Measurements from ENCODE around the gene FLT3LG. TPM values are rescaled to one million over a fixed set of nuclear protein-coding genes. Genes with fewer than 3 reads are reported as not detected.

Gene FLT3LG
- total and polyA plus RNA-seq, 2 of the 8 experiments (the other 6 are each of a cell fraction or from before 2014, with no cell fraction given), result 1.6 to 3.2 TPM

DNA sequence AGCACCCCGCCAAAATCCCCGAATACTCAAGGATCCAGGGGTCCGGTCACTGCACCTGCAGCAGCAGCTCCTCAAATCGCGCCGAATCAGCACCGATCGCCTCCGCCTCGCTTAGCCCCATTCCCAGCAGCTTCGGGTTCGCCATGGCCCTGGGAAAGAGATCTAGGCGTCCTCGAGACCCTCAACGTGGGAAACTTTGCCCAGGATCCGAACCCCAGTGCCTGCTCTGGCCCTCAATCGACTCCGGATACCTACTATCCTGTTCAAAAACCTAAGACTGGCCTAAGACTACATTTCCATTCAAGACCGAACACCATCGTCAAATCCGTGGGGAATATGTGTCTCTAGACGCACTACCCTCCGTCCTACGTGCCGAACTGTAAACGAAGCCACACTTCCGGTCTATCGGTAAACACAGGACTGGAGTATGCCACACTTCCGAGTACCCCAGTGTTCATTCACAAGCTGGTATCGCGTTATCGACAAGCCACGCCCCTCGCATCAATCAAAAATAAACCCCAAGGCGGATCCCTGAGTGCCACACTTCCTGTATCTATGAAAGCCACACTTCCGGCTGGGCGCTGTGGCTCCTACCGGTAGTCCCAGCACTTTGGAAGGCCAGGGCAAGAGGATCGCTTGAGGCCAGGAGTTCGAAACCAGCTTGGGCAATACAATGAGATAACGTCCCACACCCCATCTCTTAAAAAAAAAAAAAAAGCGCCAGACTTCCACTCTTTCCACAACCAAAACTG, 22.4 kb upstream of the FLT3LG start, which contains the start of gene PIH1D1:
PIH1D1 (minus strand) TSS at position 385 of the 752 bp plus-strand sequence; CDS start at position 145, 240 bp downstream.
- Histone ChIP-seq H2BK20ac (ENCODE audit: low read length) (no peak within 1 kb of the TSS), H3K4me1 (replicated peaks in 1 of 4; ENCODE audit: control insufficient read depth in 3 of 4, insufficient read depth in 4 of 4, low read length in 3 of 4) (peaks cover 0 to 14% (median 10%) of the 10 kb centered on the region in 4 experiments; a peak in 6 of 7 replicates), H2BK15ac (ENCODE audit: low read length) (no peak within 1 kb of the TSS), H3K9me3 (ENCODE audit: insufficient read depth in 2 of 2, low read depth in 1 of 2, low read length in 1 of 2) (no peaks in the 10 kb centered on the region), H2BK5ac (ENCODE audit: low read depth, low read length) (peak within 1 kb of the TSS; percentile 24; the same call in 1 of the 2 replicates), H2BK120ac (replicated peaks; ENCODE audit: low read depth, low read length) (peak within 1 kb of the TSS; percentile 50), H4K8ac (ENCODE audit: extremely low read depth, insufficient read depth, low read length) (peak within 1 kb of the TSS; percentile 92; the same call in 1 of the 2 replicates), H3K9ac (replicated peaks in 1 of 4; ENCODE audit: extremely low read depth in 1 of 4, low read depth in 3 of 4, low read length in 3 of 4) (peak within 1 kb of the TSS; percentile 40 to 96 (median 90)), H3K79me1 (ENCODE audit: low read depth, low read length) (peaks cover 2% of the 10 kb centered on the region), H4K20me1 (replicated peaks in 1 of 2; ENCODE audit: control insufficient read depth in 1 of 2, insufficient read depth in 2 of 2, low read length in 2 of 2) (peaks cover 8 to 15% of the 10 kb centered on the region in 2 experiments), H2AFZ (ENCODE audit: low read length) (0 out of 2 replicates have a peak within 1 kb of the TSS, but pooled peaks have one; percentile 77), H3K79me2 (ENCODE audit: control insufficient read depth in 1 of 2, insufficient read depth in 2 of 2, low read length in 2 of 2) (peaks cover 0 to 23% of the 10 kb centered on the region in 2 experiments; a peak in 2 of 4 replicates), H3K4ac (replicated peaks; ENCODE audit: insufficient read length, low read depth, low read length) (peak within 1 kb of the TSS; percentile 47), H2BK12ac (ENCODE audit: low read depth, low read length) (peak within 1 kb of the TSS; percentile 72; the same call in 1 of the 2 replicates), H3K27me3 (replicated peaks in 1 of 4; ENCODE audit: control insufficient read depth in 3 of 4, extremely low read depth in 1 of 4, insufficient read depth in 3 of 4, low read length in 3 of 4) (no peaks in the 10 kb centered on the region), H3K18ac (ENCODE audit: extremely low read depth, low read length) (no peak within 1 kb of the TSS; the same call in 1 of the 2 replicates), H3K56ac (replicated peaks; ENCODE audit: insufficient read length, low read depth, low read length) (peak within 1 kb of the TSS; percentile 74), H3K4me2 (ENCODE audit: insufficient read depth in 1 of 2, low read depth in 2 of 2, low read length in 2 of 2) (peak within 1 kb of the TSS; percentile 63 to 93), H3K36me3 (ENCODE audit: control insufficient read depth in 2 of 4, insufficient read depth in 4 of 4, low read length in 3 of 4) (peaks cover 8 to 13% (median 10%) of the 10 kb centered on the region in 4 experiments; a peak in 6 of 8 replicates), H4K5ac (ENCODE audit: insufficient read length, low read depth, low read length) (peak within 1 kb of the TSS; percentile 85), H3K23me2 (ENCODE audit: low read depth, low read length) (peaks cover 4% of the 10 kb centered on the region), H4K91ac (replicated peaks; ENCODE audit: insufficient read length, low read length) (peak within 1 kb of the TSS; percentile 75), H3K23ac (ENCODE audit: insufficient read length) (no peak within 1 kb of the TSS), H3K27ac (ENCODE audit: low read depth, low read length) (peak within 1 kb of the TSS; percentile 69), H2AK5ac (ENCODE audit: low read depth, low read length) (peak within 1 kb of the TSS; percentile 54; the same call in 1 of the 2 replicates), H3K14ac (ENCODE audit: insufficient read length) (no peak within 1 kb of the TSS), H3K4me3 (ENCODE audit: extremely low read depth in 1 of 4, insufficient read depth in 2 of 4, low read depth in 3 of 4, low read length in 4 of 4) (peak within 1 kb of the TSS; percentile 86 to 99 (median 96))
- POLR2A ChIA-PET (ENCODE audit: partially characterized antibody), result interaction anchor here (0.7 to 4.6 kb wide), 22 partner anchors 8 to 177 kb away, joined by 3 to 33 read pairs (median 6); partner anchors contain the start of genes FLT3LG, RPL13A, RPS11 and SLC17A7
- DNase-seq (ENCODE audit: low read depth in 1 of 2, low spot score in 2 of 2), result peak; percentile 93 to 95
- 1% methylated on average over 42 of the region's 42 CpGs; no CpG with 5 or more reads in 1 of the 2 experiments for WGBS, 2 experiments (ENCODE audit: extremely low coverage in 1 of 2, insufficient coverage in 1 of 2, insufficient read length in 1 of 2, insufficient replicate concordance in 2 of 2, low coverage in 1 of 2, low lambda C conversion rate in 2 of 2, missing lambda C conversion rate in 1 of 2)
- CTCF ChIA-PET (ENCODE audit: partially characterized antibody), result interaction anchor here (0.6 to 3.7 kb wide), 10 partner anchors 11 to 151 kb away, joined by 3 to 15 read pairs (median 3); partner anchors contain the start of genes FLT3LG and SLC17A7
- FAIRE-seq, result peak; percentile 86
- peak; percentile 78 for TF ChIP-seq BRCA1 (IDR thresholded peaks at IDR 0.05; ENCODE audit: low read depth, low read length)
- TF ChIP-seq POLR2AphosphoS5 (IDR thresholded peaks at IDR 0.05; ENCODE audit: low read depth, low read length), result peak; percentile 88
- TF ChIP-seq RBBP5 (IDR thresholded peaks at IDR 0.05; ENCODE audit: borderline replicate concordance, low read depth, low read length), result 0 out of 2 replicates have a peak, but pooled peaks have one; percentile 44
- TF ChIP-seq TEAD4 (IDR thresholded peaks at IDR 0.05; ENCODE audit: low read depth, low read length), result no peak
- peak; percentile 31 for TF ChIP-seq KDM4A (IDR thresholded peaks at IDR 0.05; ENCODE audit: low read depth, low read length, severe bottlenecking)
- no peak for TF ChIP-seq ZNF274 (IDR thresholded peaks at IDR 0.05; ENCODE audit: borderline replicate concordance, extremely low read depth, low read length)
- peak; percentile 51 to 86 for TF ChIP-seq POLR2A (IDR thresholded peaks at IDR 0.05; ENCODE audit: control extremely low read depth in 1 of 2, low read depth in 2 of 2, low read length in 2 of 2)
- peak in 1 of 2 experiments; percentile 90; a peak in 2 of 4 replicates for TF ChIP-seq SIN3A (conservative IDR thresholded peaks at IDR 0.05 in 1 of 2, IDR thresholded peaks at IDR 0.05 in 1 of 2; ENCODE audit: low read depth in 1 of 2, low read length in 2 of 2)
- peak; percentile 55 for TF ChIP-seq ASH2L (IDR thresholded peaks at IDR 0.05; ENCODE audit: low read length)
- no peak for TF ChIP-seq JUN (IDR thresholded peaks at IDR 0.05; ENCODE audit: low read depth, low read length)
- TF ChIP-seq KDM5A (IDR thresholded peaks at IDR 0.05; ENCODE audit: low read length), result peak; percentile 40; the same call in 1 of the 2 replicates

Measured in H1 (cell line).